Lung (tissue), 12 donors: ENCODE results near the gene FSIP1. TPM values are rescaled to one million over a fixed set of nuclear protein-coding genes. Genes with fewer than 3 reads are reported as not detected.
A peak's percentile ranks its signal among the peaks of the same experiment; 100 is the strongest.

ENCODE experiments used
- ATAC-seq: fragments of 200-7000 bp; cut with Tn5 transposase; one replicate; pipeline ENCODE4 v1.9.1; 2020; ENCODE audit warnings: moderate number of reproducible peaks; ENCODE audit not compliant: insufficient read depth, low FRiP score
- DNase-seq, 3 donors: peaks; one replicate each; pipeline ENCODE4 v3.0.0-alpha.2; 2013 to 2017
- H3K27ac ChIP-seq, 2 donors: one replicate each; pipeline ENCODE4 v1.5.1; 2013; ENCODE audit warnings: mild to moderate bottlenecking in 2 of 2, moderate library complexity in 2 of 2, control low read depth in 1 of 2, inconsistent platforms in 1 of 2, low read depth in 1 of 2, low read length in 1 of 2
- H3K27me3 ChIP-seq, 3 donors: one replicate each; pipeline ENCODE4 v1.5.1; 2013; ENCODE audit warnings: low read length in 2 of 3; ENCODE audit not compliant: control insufficient read depth in 3 of 3, insufficient read depth in 3 of 3
- H3K36me3 ChIP-seq, 4 donors: one replicate each; pipeline ENCODE4 v1.5.1; 2013; ENCODE audit warnings: low read length in 4 of 4, mild to moderate bottlenecking in 1 of 4, moderate library complexity in 1 of 4; ENCODE audit not compliant: control insufficient read depth in 4 of 4, insufficient read depth in 4 of 4
- H3K4me1 ChIP-seq, 5 donors: one replicate each; pipeline ENCODE4 v1.5.1; 2013; ENCODE audit warnings: low read length in 5 of 5, mild to moderate bottlenecking in 2 of 5, moderate library complexity in 1 of 5; ENCODE audit not compliant: control insufficient read depth in 5 of 5, insufficient read depth in 5 of 5
- H3K4me3 ChIP-seq: one replicate; pipeline ENCODE4 v1.5.1; 2013; ENCODE audit warnings: mild to moderate bottlenecking, control low read depth, moderate library complexity
- H3K9ac ChIP-seq, 2 donors: one replicate each; pipeline ENCODE4 v1.5.1; 2013; ENCODE audit warnings: low read length in 2 of 2, control low read depth in 1 of 2; ENCODE audit not compliant: insufficient read depth in 1 of 2
- H3K9me3 ChIP-seq, 4 donors: one replicate each; pipeline ENCODE4 v1.5.1; 2013; ENCODE audit warnings: low read length in 3 of 4, mild to moderate bottlenecking in 1 of 4, moderate library complexity in 1 of 4; ENCODE audit not compliant: control insufficient read depth in 4 of 4, insufficient read depth in 3 of 4
- WGBS, 2 donors: extraction: QIAGEN DNeasy Blood & Tissue Kit; methylation state at CpG; one replicate each; pipeline ENCODE4 v1.1.7; 2013; 5-methylcytosine and 5-hydroxymethylcytosine counted together
- polyA plus RNA-seq, 2 donors: library from polyadenylated mRNA; stranded (reverse); fragments of 200-250 nt; gene quantifications; one replicate each; pipeline ENCODE4 v1.2.1, GENCODE V29; 2013
- total RNA-seq, 2 donors: library from RNA; depleted of rRNA in 1 of 2; stranded (reverse); fragments of >200 nt in 1 of 2; gene quantifications; one replicate each; pipeline ENCODE4 v1.2.1, GENCODE V29; 2014 to 2021
- TF ChIP-seq, protein P1 (sequence below): IDR thresholded peaks from 2 replicates; pipeline ENCODE4 v1.5.1; 2012; ENCODE audit warnings: mild to moderate bottlenecking; ENCODE audit errors: control extremely low read depth, extremely low read depth
- donor health status: control.
- donor health status: control.
- donor health status: Bipolar disorder and iron deficiency.
- donor health status: healthy.
- donor health status: DM: yes; HTN: yes; CAD: no.

FSIP1 gene
- total and polyA plus RNA-seq, 4 donors = 0.35 to 2.2 (median 0.98) TPM

DNA sequence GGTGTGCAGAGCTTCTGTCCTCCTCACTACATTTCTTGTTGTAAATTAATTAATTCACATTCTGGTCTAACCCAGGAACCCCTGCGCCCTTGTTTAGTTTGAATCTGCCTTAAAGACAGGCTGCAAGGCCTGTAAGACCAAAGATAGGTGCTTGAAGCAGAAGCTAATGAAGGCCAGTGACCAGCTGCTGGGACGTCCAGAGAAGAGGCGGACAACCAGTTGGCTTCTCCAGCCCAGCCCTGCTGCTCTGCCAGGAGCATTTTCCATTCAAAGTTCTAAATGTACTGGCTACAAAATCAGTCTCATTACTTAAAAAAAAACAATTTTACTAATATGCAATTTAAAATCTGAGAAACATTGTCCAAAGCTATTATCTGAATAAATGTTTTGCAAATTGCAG is 43.6 kb downstream of the FSIP1 start:
- TF ChIP-seq, protein P1, sequence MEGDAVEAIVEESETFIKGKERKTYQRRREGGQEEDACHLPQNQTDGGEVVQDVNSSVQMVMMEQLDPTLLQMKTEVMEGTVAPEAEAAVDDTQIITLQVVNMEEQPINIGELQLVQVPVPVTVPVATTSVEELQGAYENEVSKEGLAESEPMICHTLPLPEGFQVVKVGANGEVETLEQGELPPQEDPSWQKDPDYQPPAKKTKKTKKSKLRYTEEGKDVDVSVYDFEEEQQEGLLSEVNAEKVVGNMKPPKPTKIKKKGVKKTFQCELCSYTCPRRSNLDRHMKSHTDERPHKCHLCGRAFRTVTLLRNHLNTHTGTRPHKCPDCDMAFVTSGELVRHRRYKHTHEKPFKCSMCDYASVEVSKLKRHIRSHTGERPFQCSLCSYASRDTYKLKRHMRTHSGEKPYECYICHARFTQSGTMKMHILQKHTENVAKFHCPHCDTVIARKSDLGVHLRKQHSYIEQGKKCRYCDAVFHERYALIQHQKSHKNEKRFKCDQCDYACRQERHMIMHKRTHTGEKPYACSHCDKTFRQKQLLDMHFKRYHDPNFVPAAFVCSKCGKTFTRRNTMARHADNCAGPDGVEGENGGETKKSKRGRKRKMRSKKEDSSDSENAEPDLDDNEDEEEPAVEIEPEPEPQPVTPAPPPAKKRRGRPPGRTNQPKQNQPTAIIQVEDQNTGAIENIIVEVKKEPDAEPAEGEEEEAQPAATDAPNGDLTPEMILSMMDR = no peak
- no peak overlapping the region for H3K4me3 ChIP-seq

DNA sequence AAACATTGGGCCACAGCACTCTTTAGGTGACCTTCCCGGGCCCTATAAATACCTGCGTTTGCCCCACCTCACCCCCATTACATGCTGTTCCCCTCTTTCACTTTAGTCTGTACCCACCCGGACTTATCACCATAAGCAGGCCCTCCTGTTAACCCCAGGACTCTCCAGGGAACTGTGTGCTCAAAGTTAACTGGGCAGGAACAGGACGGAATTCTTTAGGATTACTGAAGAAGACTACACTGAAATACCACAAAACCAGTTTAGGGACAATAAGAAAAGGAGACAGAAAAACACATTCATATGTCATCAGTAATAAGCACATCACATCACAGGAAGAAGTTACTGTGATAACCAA is 45.5 kb downstream of the FSIP1 start:
- WGBS, 2 donors = 66 to 83% methylated on average over 4 of the region's 4 CpGs
- TF ChIP-seq, protein P1 = no peak
- no peak overlapping the region for H3K4me3 ChIP-seq
- H3K9ac ChIP-seq = no peak overlapping the region
- no peaks in the 10 kb centered on the region for H3K9me3 ChIP-seq
- DNase-seq (no peak), ATAC-seq (no peak)
- H3K27me3 ChIP-seq = no peaks in the 10 kb centered on the region
- H3K27ac ChIP-seq = no peak overlapping the region
- H3K36me3 ChIP-seq = no peaks in the 10 kb centered on the region
- H3K4me1 ChIP-seq = peaks cover 0 to 5% (median 0%) of the 10 kb centered on the region in 5 donors

More for the DNA sequence above, 43.6 kb downstream of the FSIP1 start:
- no peak overlapping the region for H3K27ac ChIP-seq
- 91 to 93% methylated on average over 3 of the region's 3 CpGs for WGBS, 2 donors
- H3K4me1 ChIP-seq = peaks cover 0 to 5% (median 0%) of the 10 kb centered on the region in 5 donors
- no peak overlapping the region for H3K9ac ChIP-seq
- ATAC-seq (no peak), DNase-seq (no peak)
- H3K27me3 ChIP-seq = no peaks in the 10 kb centered on the region
- H3K9me3 ChIP-seq = no peaks in the 10 kb centered on the region
- no peaks in the 10 kb centered on the region for H3K36me3 ChIP-seq

DNA sequence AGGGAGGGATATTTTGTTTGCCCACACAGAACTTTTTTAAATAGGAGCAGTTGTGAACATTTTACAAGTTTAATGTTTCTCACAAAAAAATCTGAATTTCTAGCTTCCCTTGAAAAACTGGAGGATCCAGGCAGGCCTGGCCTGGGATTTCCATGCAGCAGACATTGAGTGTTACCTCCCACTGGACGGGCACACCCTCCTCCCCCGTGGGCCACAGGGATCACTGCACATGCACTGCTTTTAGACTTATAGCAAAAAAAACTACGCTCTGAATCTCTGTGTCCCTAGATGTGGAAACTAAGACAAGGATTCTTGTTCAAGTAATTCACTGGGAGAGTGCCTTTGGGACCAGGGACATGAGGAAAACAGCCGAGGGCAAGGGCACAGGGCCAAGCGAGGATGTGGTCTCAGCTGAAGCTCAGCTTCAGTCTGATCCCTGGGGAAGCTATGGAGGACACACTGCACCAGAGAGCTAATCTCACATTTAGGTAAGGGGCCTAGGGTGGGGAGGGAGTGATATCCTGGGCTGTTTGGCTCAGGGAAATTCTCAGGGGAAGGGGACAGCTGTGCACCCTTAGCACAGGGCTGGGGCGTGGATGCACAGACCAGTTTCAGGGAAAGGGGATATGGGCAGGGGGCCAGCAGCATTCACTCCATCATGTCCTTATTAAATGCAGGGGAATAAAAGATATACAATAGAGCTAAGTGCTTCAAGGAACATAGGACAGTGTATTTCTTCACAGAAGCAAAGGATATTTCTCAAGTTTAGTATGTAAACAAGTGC is 46.0 kb downstream of the FSIP1 start:
- Histone ChIP-seq H3K36me3 (no peaks in the 10 kb centered on the region), H3K4me3 (no peak overlapping the region), H3K4me1 (peaks cover 0 to 5% (median 0%) of the 10 kb centered on the region in 5 donors), H3K9ac (no peak overlapping the region), H3K9me3 (no peaks in the 10 kb centered on the region), H3K27ac (no peak overlapping the region), H3K27me3 (no peaks in the 10 kb centered on the region)
- DNase-seq (peak; percentile 25 to 59 (median 27)), ATAC-seq (no peak)
- 82 to 88% methylated on average over 6 of the region's 6 CpGs for WGBS, 2 donors
- TF ChIP-seq, protein P1 = no peak
